Loucy (cell line): Measurements from ENCODE around the gene PAQR8.

Experiments used
- EZH2phosphoT487 ChIP-seq: fragments of 200-600 bp; IDR thresholded peaks from 2 replicates; pipeline ENCODE4 v1.6.1; 2018; ENCODE audit warnings: antibody characterized with exemption, mild to moderate bottlenecking, moderate library complexity, borderline replicate concordance
- TF ChIP-seq, protein P1 (sequence below): fragments of 200-600 bp; sonication (generic); conservative IDR thresholded peaks from 2 replicates; pipeline ENCODE4 v1.5.1; 2014; ENCODE audit warnings: mild to moderate bottlenecking, antibody characterized with exemption, low read length

GRCh38 chr6:52369234-52369633 lies 7.3 kb downstream of the PAQR8 start:
- TF ChIP-seq, protein P1, sequence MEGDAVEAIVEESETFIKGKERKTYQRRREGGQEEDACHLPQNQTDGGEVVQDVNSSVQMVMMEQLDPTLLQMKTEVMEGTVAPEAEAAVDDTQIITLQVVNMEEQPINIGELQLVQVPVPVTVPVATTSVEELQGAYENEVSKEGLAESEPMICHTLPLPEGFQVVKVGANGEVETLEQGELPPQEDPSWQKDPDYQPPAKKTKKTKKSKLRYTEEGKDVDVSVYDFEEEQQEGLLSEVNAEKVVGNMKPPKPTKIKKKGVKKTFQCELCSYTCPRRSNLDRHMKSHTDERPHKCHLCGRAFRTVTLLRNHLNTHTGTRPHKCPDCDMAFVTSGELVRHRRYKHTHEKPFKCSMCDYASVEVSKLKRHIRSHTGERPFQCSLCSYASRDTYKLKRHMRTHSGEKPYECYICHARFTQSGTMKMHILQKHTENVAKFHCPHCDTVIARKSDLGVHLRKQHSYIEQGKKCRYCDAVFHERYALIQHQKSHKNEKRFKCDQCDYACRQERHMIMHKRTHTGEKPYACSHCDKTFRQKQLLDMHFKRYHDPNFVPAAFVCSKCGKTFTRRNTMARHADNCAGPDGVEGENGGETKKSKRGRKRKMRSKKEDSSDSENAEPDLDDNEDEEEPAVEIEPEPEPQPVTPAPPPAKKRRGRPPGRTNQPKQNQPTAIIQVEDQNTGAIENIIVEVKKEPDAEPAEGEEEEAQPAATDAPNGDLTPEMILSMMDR, result no peak
- TF ChIP-seq EZH2phosphoT487, result no peak
